ENCODE data around the gene PLCH1.

The PLCH1 gene

GRCh38 chr3:155500194-155500818 lies 244.6 kb downstream of the PLCH1 start:
- no peaks in the 10 kb centered on the region for H3K27me3 ChIP-seq
- no peak for DNase-seq
- no peak overlapping the region for H3K4me3 ChIP-seq (ENCODE audit: low read depth, low read length)
- H3K36me3 ChIP-seq: no peaks in the 10 kb centered on the region
- H3K9me3 ChIP-seq: no peaks in the 10 kb centered on the region
- H3K4me1 ChIP-seq: no peaks in the 10 kb centered on the region
- TF ChIP-seq CTCF (IDR thresholded peaks at IDR 0.05; ENCODE audit: low read depth, low read length): no peak

DNA sequence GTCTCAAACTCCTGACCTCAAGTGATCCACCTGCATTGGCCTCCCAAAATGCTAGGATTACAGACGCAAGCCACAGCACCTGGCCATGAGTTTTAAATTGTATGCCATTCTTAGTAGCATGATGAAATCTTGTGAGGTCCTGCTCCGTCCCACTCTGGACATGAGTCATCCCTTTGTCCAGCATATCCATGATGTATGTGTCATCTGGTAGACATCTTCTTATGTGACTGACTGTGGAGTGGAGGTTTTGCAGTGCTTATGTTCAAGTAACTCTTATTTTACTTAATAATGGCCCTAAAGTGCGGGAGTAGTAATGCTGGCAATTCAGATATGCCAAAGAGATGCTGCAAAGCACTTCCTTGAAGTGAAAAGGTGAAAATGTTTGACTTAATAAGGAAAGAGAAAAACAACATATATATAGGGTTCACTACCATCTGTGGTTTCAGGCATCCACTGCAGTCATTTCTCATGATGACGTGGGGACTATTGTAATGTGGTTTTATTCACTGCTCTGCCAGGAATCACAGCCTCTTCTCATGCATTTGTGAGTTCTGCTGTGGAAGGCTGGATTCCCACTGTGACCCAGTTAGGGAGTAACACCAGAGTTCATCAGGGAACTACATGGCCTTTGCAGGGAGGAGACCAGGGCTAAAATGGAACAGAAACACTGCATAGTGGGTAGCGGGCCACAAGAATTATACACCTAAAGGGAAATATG lies 246.8 kb downstream of the PLCH1 start:
- no peaks in the 10 kb centered on the region for H3K4me1 ChIP-seq
- no peaks in the 10 kb centered on the region for H3K36me3 ChIP-seq
- no peaks in the 10 kb centered on the region for H3K9me3 ChIP-seq
- no peak for TF ChIP-seq CTCF (IDR thresholded peaks at IDR 0.05; ENCODE audit: low read depth, low read length)
- no peak for DNase-seq
- H3K4me3 ChIP-seq (ENCODE audit: low read depth, low read length): no peak overlapping the region
- H3K27me3 ChIP-seq: no peaks in the 10 kb centered on the region

GRCh38 chr3:155496206-155496605 lies 248.7 kb downstream of the PLCH1 start:
- TF ChIP-seq CTCF (IDR thresholded peaks at IDR 0.05; ENCODE audit: low read depth, low read length): no peak
- Histone ChIP-seq H3K9me3 (no peaks in the 10 kb centered on the region), H3K4me3 (ENCODE audit: low read depth, low read length) (no peak overlapping the region), H3K27me3 (no peaks in the 10 kb centered on the region), H3K4me1 (no peaks in the 10 kb centered on the region), H3K36me3 (no peaks in the 10 kb centered on the region)
- no peak for DNase-seq

GRCh38 chr3:155495387-155495786 lies 249.5 kb downstream of the PLCH1 start:
- no peaks in the 10 kb centered on the region for H3K36me3 ChIP-seq
- no peaks in the 10 kb centered on the region for H3K9me3 ChIP-seq
- no peaks in the 10 kb centered on the region for H3K4me1 ChIP-seq
- TF ChIP-seq CTCF (IDR thresholded peaks at IDR 0.05; ENCODE audit: low read depth, low read length): no peak
- H3K27me3 ChIP-seq: no peaks in the 10 kb centered on the region
- no peak for DNase-seq
- no peak overlapping the region for H3K4me3 ChIP-seq (ENCODE audit: low read depth, low read length)

- no peak for TF ChIP-seq CTCF (IDR thresholded peaks at IDR 0.05; ENCODE audit: low read depth, low read length)
- Histone ChIP-seq H3K4me1 (no peaks in the 10 kb centered on the region), H3K4me3 (ENCODE audit: low read depth, low read length) (no peak overlapping the region), H3K36me3 (no peaks in the 10 kb centered on the region), H3K27me3 (no peaks in the 10 kb centered on the region), H3K9me3 (no peaks in the 10 kb centered on the region)
- DNase-seq: no peak
Measured at GRCh38 chr3:155494332-155494731, 250.5 kb downstream of the PLCH1 start.

GRCh38 chr3:155492841-155493240 lies 252.0 kb downstream of the PLCH1 start:
- no peaks in the 10 kb centered on the region for H3K4me1 ChIP-seq
- no peaks in the 10 kb centered on the region for H3K36me3 ChIP-seq
- no peak overlapping the region for H3K4me3 ChIP-seq (ENCODE audit: low read depth, low read length)
- H3K27me3 ChIP-seq: no peaks in the 10 kb centered on the region
- no peak for TF ChIP-seq CTCF (IDR thresholded peaks at IDR 0.05; ENCODE audit: low read depth, low read length)
- no peaks in the 10 kb centered on the region for H3K9me3 ChIP-seq
- DNase-seq: no peak

Measured in BE2C (cell line).